Hematopoietic multipotent progenitor cell treated with erythropoietin and hydrocortisone succinate and interleukin-3 and kit ligand, for 15 days (in vitro differentiated cells): Measurements from ENCODE around the gene PML.
"Not testable (repeated sequence)": the region's sequence is repeated elsewhere in the genome, so short reads cannot be mapped to it uniquely, and the experiment has no call there.

Experiments
- DNase-seq: peaks from one replicate; pipeline ENCODE4 v3.0.0-alpha.2; 2015; ENCODE audit warnings: low spot score

The PML gene

GRCh38 chr15:73957785-73958184 is 36.7 kb upstream of the PML start:
- DNase-seq: no peak

GRCh38 chr15:73959012-73959581 is 35.4 kb upstream of the PML start:
- DNase-seq: no peak

- no peak for DNase-seq
These were observed 34.7 kb upstream of the PML start for GRCh38 chr15:73959801-73960200.

GRCh38 chr15:73960472-73961070 is 33.9 kb upstream of the PML start:
- not testable (repeated sequence) for DNase-seq

- no peak for DNase-seq
These were observed 32.1 kb upstream of the PML start for GRCh38 chr15:73962433-73962832.

- DNase-seq: peak; percentile 75
These were observed 29.8 kb upstream of the PML start for GRCh38 chr15:73964736-73965093.

- DNase-seq: no peak
These were observed 29.3 kb upstream of the PML start for GRCh38 chr15:73965094-73965757.

GRCh38 chr15:73965758-73966113 is 28.8 kb upstream of the PML start:
- no peak for DNase-seq

GRCh38 chr15:73968461-73968860 is 26.1 kb upstream of the PML start:
- DNase-seq: no peak

- no peak for DNase-seq
These were observed 25.3 kb upstream of the PML start for GRCh38 chr15:73969151-73969759.

GRCh38 chr15:73972984-73973682 is 21.4 kb upstream of the PML start:
- peak; percentile 82 for DNase-seq

- DNase-seq: not testable (repeated sequence)
These were observed 20.8 kb upstream of the PML start for GRCh38 chr15:73973683-73974200.

- DNase-seq: peak; percentile 33
These were observed 18.9 kb upstream of the PML start for GRCh38 chr15:73975440-73976125.

- no peak for DNase-seq
These were observed 15.6 kb upstream of the PML start for GRCh38 chr15:73978896-73979295.

GRCh38 chr15:73979636-73980035 is 14.9 kb upstream of the PML start:
- no peak for DNase-seq

GRCh38 chr15:73981761-73982221 is 12.7 kb upstream of the PML start:
- no peak for DNase-seq

- DNase-seq: no peak
These were observed 12.1 kb upstream of the PML start for GRCh38 chr15:73982222-73982962.

GRCh38 chr15:73983211-73983727 is 11.2 kb upstream of the PML start:
- no peak for DNase-seq

GRCh38 chr15:73983773-73984172 is 10.7 kb upstream of the PML start:
- no peak for DNase-seq

- no peak for DNase-seq
These were observed 10.1 kb upstream of the PML start for GRCh38 chr15:73984208-73984979.
